ENCODE results near the gene LSG1. TPM values are rescaled to one million over a fixed set of nuclear protein-coding genes. Genes with fewer than 3 reads are reported as not detected.

Gene LSG1
- 183 TPM for polyA plus RNA-seq (2012; ENCODE audit: insufficient read depth, insufficient read length, low read depth)

GRCh38 chr3:194671900-194672808 is at the start of gene LSG1:
LSG1 (minus strand) TSS chr3:194672191; CDS start chr3:194672162, 29 bp downstream.
- peaks cover 24% of the 10 kb centered on the region for H3K36me3 ChIP-seq
- no peaks in the 10 kb centered on the region for H3K9me3 ChIP-seq
- H3K4me1 ChIP-seq = 0 out of 2 replicates have a peak, but pooled peaks cover 4% of the 10 kb centered on the region
- no peaks in the 10 kb centered on the region for H3K27me3 ChIP-seq
- DNase-seq = peak; percentile 92
- no peak for TF ChIP-seq CTCF (IDR thresholded peaks at IDR 0.05; ENCODE audit: low read depth, low read length)
- peak within 1 kb of the TSS; percentile 93 for H3K4me3 ChIP-seq (ENCODE audit: low read depth, low read length)

- Histone ChIP-seq H3K9me3 (no peaks in the 10 kb centered on the region), H3K4me1 (no peaks in the 10 kb centered on the region), H3K36me3 (no peaks in the 10 kb centered on the region), H3K27me3 (no peaks in the 10 kb centered on the region), H3K4me3 (ENCODE audit: low read depth, low read length) (no peak overlapping the region)
- no peak for DNase-seq
- no peak for TF ChIP-seq CTCF (IDR thresholded peaks at IDR 0.05; ENCODE audit: low read depth, low read length)
Measured at GRCh38 chr3:194720048-194720447, 48.1 kb upstream of the LSG1 start.

- Histone ChIP-seq H3K36me3 (no peaks in the 10 kb centered on the region), H3K4me3 (ENCODE audit: low read depth, low read length) (no peak overlapping the region), H3K4me1 (no peaks in the 10 kb centered on the region), H3K9me3 (no peaks in the 10 kb centered on the region), H3K27me3 (no peaks in the 10 kb centered on the region)
- no peak for DNase-seq
- TF ChIP-seq CTCF (IDR thresholded peaks at IDR 0.05; ENCODE audit: low read depth, low read length) = no peak
Measured at GRCh38 chr3:194718079-194718478, 46.1 kb upstream of the LSG1 start.

- no peaks in the 10 kb centered on the region for H3K4me1 ChIP-seq
- no peaks in the 10 kb centered on the region for H3K27me3 ChIP-seq
- no peak overlapping the region for H3K4me3 ChIP-seq (ENCODE audit: low read depth, low read length)
- H3K36me3 ChIP-seq = no peaks in the 10 kb centered on the region
- no peak for DNase-seq
- TF ChIP-seq CTCF (IDR thresholded peaks at IDR 0.05; ENCODE audit: low read depth, low read length) = no peak
- no peaks in the 10 kb centered on the region; the same call in 1 of the 2 replicates for H3K9me3 ChIP-seq
Measured at GRCh38 chr3:194715022-194715800, 43.2 kb upstream of the LSG1 start.

GRCh38 chr3:194714564-194714963 is 42.6 kb upstream of the LSG1 start:
- no peak for DNase-seq

More at GRCh38 chr3:194714564-194714963, 42.6 kb upstream of the LSG1 start:
- Histone ChIP-seq H3K9me3 (no peaks in the 10 kb centered on the region; the same call in 1 of the 2 replicates), H3K36me3 (no peaks in the 10 kb centered on the region), H3K4me1 (no peaks in the 10 kb centered on the region), H3K27me3 (no peaks in the 10 kb centered on the region), H3K4me3 (ENCODE audit: low read depth, low read length) (no peak overlapping the region)
- no peak for TF ChIP-seq CTCF (IDR thresholded peaks at IDR 0.05; ENCODE audit: low read depth, low read length)
